A549 treated with GW870086 at 1 μM for 4 hours (cell line): ENCODE results near the gene ARHGAP8. TPM values are rescaled to one million over a fixed set of nuclear protein-coding genes. Genes with fewer than 3 reads are reported as not detected.

Source experiments
- total RNA-seq: library from RNA; stranded (reverse); fragments of 200-300 nt; extraction: Qiagen RNA extraction; gene quantifications from 5 replicates; pipeline ENCODE4 v1.2.3, GENCODE V29; 2022; ENCODE audit warnings: low read depth

Gene ARHGAP8
- 0.96 to 1.9 TPM (median 1.3 TPM) in 5 replicates for total RNA-seq

GRCh38 chr22:44752285-44753188 is at the start of gene ARHGAP8:
Gene ARHGAP8, plus strand, starts transcription at chr22:44752575. Its CDS starts 33,953 bp downstream, at chr22:44786528.

Other genes starting within 250 kb of the ARHGAP8 start
- 11.0 to 16.5 TPM (median 14.6 TPM) in 5 replicates for gene PRR5, start 50.4 kb upstream of the ARHGAP8 start, total RNA-seq